ENCODE measurements around the gene MAP7D2. TPM values are rescaled to one million over a fixed set of nuclear protein-coding genes. Genes with fewer than 3 reads are reported as not detected.

Gene MAP7D2
- total RNA-seq, 1 donor from 2014 or later, result 0.69 TPM

GRCh38 chrX:20038966-20039365, 77.7 kb downstream of the MAP7D2 start:
- DNase-seq, result no peak

- no peak for DNase-seq
These were observed 79.5 kb downstream of the MAP7D2 start for GRCh38 chrX:20037186-20037585.

- no peak for DNase-seq
These were observed 84.5 kb downstream of the MAP7D2 start for GRCh38 chrX:20032201-20032600.

GRCh38 chrX:20029728-20030127, 87.0 kb downstream of the MAP7D2 start:
- DNase-seq, result no peak

- DNase-seq, result no peak
These were observed 88.1 kb downstream of the MAP7D2 start for GRCh38 chrX:20028588-20028987.

- DNase-seq, result no peak
These were observed 90.4 kb downstream of the MAP7D2 start for GRCh38 chrX:20026278-20026677.

- no peak for DNase-seq
These were observed 96.9 kb downstream of the MAP7D2 start for GRCh38 chrX:20019672-20020365.

GRCh38 chrX:20016616-20016945, 100.1 kb downstream of the MAP7D2 start:
- DNase-seq, result no peak

- peak; percentile 68 for DNase-seq
These were observed 100.6 kb downstream of the MAP7D2 start for GRCh38 chrX:20015945-20016615.

GRCh38 chrX:20015422-20015821, 101.3 kb downstream of the MAP7D2 start:
- DNase-seq, result no peak

- no peak for DNase-seq
These were observed 105.1 kb downstream of the MAP7D2 start for GRCh38 chrX:20011608-20012007.

- DNase-seq, result no peak
These were observed 108.6 kb downstream of the MAP7D2 start for GRCh38 chrX:20007962-20008622.

GRCh38 chrX:20005883-20006282, 110.8 kb downstream of the MAP7D2 start:
- DNase-seq, result no peak

GRCh38 chrX:20001588-20001987, 115.1 kb downstream of the MAP7D2 start:
- DNase-seq, result no peak

- no peak for DNase-seq
These were observed 125.4 kb downstream of the MAP7D2 start for GRCh38 chrX:19991350-19991718.

- DNase-seq, result peak; percentile 54
These were observed 126.0 kb downstream of the MAP7D2 start, which contains the start of gene BCLAF3 for GRCh38 chrX:19990556-19991349. BCLAF3 (minus strand) TSS chrX:19991061; CDS start chrX:19970264, 20,797 bp downstream.

GRCh38 chrX:19990151-19990555, 126.6 kb downstream of the MAP7D2 start:
- no peak for DNase-seq

GRCh38 chrX:19987856-19988255, 128.9 kb downstream of the MAP7D2 start:
- DNase-seq, result no peak

GRCh38 chrX:19986531-19986930, 130.2 kb downstream of the MAP7D2 start:
- no peak for DNase-seq

- DNase-seq, result no peak
These were observed 134.8 kb downstream of the MAP7D2 start for GRCh38 chrX:19981947-19982346.

GRCh38 chrX:19975845-19976244, 140.9 kb downstream of the MAP7D2 start:
- no peak for DNase-seq

GRCh38 chrX:19972984-19973383, 143.7 kb downstream of the MAP7D2 start:
- DNase-seq, result no peak

GRCh38 chrX:19968276-19968675, 148.4 kb downstream of the MAP7D2 start:
- no peak for DNase-seq

Data from skin of body (tissue), 2 donors.